GM18873 (cell line): ENCODE measurements around the gene TRPC3.

ENCODE experiments used
- ATAC-seq: cut with Tn5 transposase; IDR thresholded peaks from one replicate; pipeline ENCODE4 v1.9.1; 2021; ENCODE audit warnings: mild to moderate bottlenecking, moderate library complexity, moderate number of reproducible peaks; ENCODE audit not compliant: unreplicated experiment, low FRiP score

TRPC3 gene

DNA sequence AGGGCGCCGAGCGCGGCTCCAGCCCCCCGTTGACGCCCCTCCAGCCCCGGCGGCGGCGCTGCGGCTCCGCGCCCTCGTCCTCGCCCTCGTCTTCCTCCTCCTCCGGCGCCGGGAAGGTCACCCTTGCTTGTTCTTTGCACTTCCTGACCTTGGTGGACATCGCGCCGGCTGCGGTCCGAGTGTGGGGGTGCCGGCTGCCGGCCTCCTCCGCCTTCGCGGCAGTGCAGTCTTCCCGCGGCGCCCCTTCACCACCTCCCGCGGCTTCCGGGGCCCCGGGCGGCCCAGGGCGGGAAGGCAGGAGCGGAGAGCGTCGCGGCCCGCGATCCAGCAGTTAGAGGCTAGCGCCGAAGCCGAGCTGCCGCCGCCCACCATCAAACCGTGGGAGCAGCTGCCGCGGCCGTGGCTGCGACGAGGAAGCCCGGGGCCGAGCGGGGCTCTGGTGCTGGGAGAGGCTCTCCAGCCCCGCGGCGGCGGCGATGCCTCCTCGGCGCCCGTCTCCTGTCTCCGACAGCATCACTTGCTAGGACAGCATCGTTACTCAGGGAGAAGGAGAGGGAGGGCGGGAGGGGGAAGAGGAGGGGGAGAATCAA lies at the start of gene TRPC3:
Gene TRPC3 (minus strand): TSS at position 540 of the 590 bp plus-strand sequence. CDS start 380 bp downstream, at position 160.
- ATAC-seq = peak; percentile 15

- ATAC-seq = no peak
These were observed 49.0 kb upstream of the TRPC3 start for GRCh38 chr4:122000849-122001248.

DNA sequence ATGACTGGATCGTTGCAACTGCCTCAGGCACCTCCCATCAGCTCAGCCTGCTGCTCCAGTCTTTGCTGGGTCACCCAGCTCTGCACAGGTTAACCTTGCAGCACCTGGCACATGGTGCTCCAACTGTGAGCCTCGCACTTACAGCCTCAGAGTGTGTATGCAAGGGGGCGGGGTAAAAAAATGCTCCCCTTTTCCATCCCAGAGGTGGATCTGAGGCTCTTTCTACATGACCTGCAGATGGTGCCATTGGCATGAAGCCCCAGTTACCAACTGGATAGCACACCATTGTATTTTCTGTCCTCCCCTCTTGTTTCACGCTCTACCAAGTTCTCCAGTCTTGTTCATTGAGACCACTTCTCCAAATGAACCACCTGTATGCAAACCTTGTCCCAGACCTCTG lies 46.2 kb upstream of the TRPC3 start:
- ATAC-seq = no peak

DNA sequence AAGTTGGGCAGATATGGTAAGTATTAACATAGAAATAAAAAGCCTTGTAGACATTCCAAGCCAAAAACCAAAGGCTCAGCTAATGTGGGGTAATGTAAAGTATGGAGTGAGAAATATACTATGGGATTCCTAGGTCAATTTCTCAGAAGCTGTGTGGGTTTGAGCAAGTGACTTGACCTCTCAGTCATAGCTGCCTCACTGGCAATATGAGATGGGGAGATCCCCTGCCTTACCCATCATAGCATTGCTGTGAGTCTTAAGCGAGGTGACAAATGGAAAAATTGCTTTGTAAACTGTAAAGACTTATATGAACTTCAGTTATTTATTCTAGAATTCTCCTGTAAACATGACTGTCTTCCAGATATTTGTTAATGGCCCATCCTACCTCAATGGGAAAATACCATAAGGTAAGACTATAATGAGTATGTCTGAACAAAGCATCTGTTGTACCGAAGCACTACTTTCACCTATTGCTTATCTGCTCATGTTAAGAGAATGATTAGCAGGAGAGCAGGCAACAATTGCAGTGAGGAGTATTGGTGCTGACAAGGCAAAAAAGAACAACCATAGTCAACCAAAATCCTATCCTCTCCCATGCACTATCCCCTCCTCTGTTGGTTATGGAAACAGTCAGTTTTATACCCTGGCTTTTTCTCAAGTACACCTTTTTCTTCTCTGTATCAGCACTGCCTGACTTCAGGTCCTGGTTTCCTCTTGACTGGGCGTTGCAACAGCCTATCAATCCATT lies 44.1 kb upstream of the TRPC3 start:
- no peak for ATAC-seq

- no peak for ATAC-seq
These were observed 40.1 kb upstream of the TRPC3 start for GRCh38 chr4:121991968-121992367.

DNA sequence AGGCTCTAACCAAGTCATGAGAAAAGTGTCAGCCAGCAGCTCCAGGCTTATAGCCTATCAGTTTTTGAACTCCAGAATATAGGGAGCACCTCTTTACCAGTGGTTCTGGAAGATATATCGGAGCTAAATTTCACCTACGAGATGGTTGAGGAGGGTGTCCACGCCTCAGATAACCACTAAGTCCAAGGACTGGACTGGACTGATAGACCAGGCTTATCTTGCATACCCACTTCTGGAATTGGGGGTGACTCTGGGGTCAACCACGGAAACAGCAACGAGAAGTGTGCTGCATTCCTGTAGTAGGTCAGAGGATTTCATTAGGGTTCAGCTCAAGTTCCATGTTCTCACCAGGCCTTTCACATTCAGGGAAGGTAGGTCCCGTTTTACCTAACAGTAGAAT lies 38.6 kb upstream of the TRPC3 start:
- no peak for ATAC-seq

DNA sequence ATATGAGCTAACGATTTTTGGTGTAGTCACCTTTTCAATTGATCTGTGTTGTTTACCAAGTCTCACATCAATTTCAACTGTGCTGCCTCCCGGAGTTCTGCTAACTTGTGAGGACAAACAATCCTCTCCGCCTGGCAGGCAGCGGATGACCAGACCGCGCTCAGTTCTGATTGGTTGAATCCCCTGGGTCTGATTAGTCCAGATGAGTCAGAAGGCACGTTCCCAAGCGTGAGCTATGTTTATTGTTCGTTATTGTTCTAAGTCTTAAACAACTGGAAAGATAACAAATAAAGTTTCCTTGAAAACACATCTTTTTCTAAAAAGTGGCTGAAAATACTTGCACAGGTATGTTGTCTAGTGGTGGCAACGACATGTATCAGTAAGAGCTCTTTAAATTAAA lies 37.9 kb upstream of the TRPC3 start:
- ATAC-seq = no peak

- ATAC-seq = no peak
These were observed 37.1 kb upstream of the TRPC3 start for GRCh38 chr4:121988950-121989349.

DNA sequence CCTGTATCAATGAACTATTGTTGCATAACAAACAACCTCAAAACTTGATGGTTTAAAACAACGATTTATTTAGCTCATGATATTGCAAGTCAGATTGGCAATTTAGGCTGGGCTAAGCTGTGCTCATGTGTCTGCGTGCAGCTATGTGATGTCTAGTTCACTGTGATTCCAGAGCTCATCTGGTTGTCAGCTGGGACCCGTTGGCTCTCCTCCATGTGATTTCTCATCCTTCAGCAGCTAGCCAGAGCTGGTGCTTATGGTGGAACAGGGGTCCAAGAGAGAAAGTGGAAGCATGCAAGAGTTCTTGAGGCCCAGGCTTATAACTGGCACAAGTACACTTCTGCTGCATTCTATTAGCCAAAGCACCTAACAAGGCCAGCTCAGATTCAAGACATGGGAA lies 28.8 kb upstream of the TRPC3 start:
- no peak for ATAC-seq

GRCh38 chr4:121978172-121978516 lies 26.3 kb upstream of the TRPC3 start:
- ATAC-seq = peak; percentile 46

- ATAC-seq = peak; percentile 98
These were observed 25.7 kb upstream of the TRPC3 start for GRCh38 chr4:121977251-121978171.

DNA sequence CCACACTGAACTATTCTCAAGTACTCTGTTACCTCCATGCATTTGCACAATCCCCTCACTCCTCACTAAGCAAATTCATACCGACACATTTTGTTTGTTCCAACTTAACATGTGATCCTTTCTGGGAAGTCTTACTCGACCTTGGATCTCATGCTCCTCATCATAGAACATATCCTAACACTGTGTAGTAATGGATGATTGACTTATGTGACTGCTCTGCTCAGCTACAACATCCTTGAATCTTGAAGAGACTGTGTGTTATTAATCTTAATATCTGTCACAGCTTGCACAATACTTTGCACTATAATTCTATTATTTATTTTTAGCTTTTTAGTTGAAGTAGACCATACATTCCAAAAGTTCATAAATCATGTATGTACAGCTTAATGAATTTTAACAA lies 23.9 kb upstream of the TRPC3 start:
- ATAC-seq = no peak

- ATAC-seq = no peak
These were observed 22.0 kb upstream of the TRPC3 start for GRCh38 chr4:121973816-121974215.

DNA sequence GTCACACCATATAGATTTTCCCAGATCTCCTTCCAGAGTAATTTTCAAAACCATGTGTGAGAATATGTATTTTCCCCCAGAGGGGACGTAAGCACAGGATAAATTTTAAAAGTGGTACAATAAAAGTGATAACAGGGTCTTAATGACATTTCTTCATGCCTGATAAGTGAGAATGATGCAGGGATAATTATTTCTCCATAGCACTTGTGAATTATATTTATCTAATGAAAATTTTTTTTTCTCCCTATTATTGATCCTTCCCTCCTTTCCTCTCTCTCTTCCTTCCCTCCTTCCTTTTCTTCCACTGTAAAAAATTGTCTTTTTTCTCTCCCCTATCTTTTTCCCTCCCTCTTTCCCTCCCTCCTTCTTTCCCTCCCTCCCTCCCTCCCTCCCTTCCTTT lies 17.0 kb upstream of the TRPC3 start:
- no peak for ATAC-seq

- ATAC-seq = no peak
These were observed 13.1 kb upstream of the TRPC3 start for GRCh38 chr4:121964958-121965357.

DNA sequence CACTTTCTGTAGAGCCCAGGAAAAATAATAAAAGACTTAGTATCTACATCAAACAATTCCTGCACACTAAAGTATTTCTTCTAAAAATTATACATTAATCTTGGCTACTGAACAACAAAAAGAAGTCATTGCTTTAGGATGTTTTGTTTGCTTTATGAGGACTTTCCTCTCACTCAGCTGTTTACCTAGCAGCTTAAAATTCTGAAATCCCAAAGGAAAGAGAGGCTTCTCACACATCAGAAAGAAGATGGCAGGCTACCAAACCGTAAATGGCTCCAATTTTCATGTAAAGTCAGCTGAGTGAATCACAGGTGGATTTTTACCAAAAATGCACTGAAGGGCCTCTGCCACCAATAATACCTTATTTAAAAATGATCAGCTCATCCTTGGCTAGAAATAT lies 9.0 kb upstream of the TRPC3 start:
- no peak for ATAC-seq

- ATAC-seq = no peak
These were observed 6.9 kb upstream of the TRPC3 start for GRCh38 chr4:121958777-121959176.

GRCh38 chr4:121957266-121957665 lies 5.4 kb upstream of the TRPC3 start:
- no peak for ATAC-seq

DNA sequence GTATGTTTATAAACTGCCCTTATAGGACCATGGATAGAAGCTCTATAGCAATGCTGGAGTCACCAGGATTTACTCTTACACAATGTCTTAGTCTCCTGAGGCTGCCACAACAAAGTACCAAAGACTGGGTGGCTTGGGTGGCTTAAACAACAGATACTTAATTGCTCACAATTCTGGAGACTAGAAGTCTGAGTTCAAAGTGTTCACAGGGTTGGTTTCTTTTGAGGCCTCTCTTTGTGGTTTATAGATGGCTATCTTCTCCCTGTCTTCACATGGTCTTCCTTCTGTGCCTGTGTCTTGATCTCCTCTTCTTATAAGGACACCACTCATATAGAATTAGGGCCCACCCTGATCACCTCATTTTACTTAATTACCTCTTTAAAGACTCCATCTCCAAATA lies 2.0 kb upstream of the TRPC3 start:
- no peak for ATAC-seq

- ATAC-seq = no peak
These were observed 430 bp upstream of the TRPC3 start for GRCh38 chr4:121952290-121952689.
